GM19395 (cell line): ENCODE results near the gene SBF2.
"Not testable (repeated sequence)": the region's sequence is repeated elsewhere in the genome, so short reads cannot be mapped to it uniquely, and the experiment has no call there.

Experiments used
- ATAC-seq: cut with Tn5 transposase; IDR thresholded peaks from one replicate; pipeline ENCODE4 v1.9.1; 2021; ENCODE audit warnings: mild to moderate bottlenecking, moderate library complexity; ENCODE audit not compliant: unreplicated experiment

Gene SBF2

DNA sequence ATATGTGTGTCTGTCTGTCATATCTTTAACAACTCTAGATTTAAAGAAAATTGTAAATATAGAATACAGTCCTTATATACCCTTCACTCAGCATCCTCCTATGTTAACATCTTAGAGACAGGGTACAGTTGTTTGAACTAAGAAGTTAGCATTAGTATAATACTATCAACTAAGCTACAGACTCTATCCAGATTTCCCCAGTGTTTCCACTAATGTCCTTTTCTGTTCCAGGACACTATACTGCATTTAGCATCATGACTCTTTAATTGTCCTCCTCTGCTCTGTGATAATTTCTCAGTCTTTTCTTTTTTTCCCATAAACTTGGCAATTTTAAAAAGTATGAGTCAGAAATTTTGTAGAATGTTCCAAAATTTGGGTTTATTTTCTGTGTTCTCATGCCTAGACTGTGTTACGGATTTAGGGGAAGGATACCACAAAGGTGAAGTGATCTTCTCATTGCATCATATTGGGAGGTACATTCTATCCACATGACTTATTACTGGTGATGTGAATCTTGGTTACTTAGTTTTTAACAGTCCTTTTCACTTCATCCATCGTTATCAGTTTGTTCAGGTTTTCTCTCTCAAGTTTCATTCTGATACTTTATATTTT, 168.4 kb downstream of the SBF2 start:
- ATAC-seq, result no peak

DNA sequence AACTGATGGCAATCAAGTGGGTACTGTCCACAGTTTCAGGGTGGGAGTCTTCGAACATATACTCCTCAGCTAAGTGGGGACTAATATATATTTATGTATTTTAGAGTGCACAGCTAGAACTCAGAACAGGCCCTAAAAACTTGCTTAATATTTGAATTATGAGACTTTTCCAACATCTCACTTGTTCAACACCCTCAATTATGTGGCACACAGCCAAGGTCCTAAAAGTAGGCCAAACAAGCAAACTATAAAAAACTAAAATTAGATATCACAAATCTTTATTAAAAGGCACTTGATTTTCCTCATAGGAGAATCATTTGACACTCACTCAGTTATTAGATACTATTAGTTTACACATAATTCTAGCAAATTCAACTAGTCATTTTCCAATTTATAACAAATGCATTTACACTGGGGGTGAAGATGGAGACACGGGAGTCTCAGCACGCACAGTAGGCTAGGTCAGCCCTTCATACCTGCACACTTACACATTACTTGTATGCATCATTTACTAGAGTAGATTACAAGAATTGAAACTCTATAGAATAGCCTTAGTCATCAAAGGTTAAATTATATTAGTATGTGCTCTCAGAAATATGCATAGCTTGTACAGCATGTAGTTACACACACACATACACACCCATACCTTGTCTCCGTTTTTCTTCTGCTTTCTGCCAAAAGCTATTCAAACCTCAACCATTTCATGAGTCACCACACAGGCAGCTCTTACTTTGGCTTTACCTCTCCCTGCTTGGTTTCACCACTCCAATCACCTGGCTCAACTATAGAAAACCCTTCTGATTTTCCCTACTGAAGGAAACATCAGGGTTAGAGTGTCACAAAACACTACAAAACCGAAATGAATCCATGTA, 171.5 kb downstream of the SBF2 start:
- no peak for ATAC-seq

DNA sequence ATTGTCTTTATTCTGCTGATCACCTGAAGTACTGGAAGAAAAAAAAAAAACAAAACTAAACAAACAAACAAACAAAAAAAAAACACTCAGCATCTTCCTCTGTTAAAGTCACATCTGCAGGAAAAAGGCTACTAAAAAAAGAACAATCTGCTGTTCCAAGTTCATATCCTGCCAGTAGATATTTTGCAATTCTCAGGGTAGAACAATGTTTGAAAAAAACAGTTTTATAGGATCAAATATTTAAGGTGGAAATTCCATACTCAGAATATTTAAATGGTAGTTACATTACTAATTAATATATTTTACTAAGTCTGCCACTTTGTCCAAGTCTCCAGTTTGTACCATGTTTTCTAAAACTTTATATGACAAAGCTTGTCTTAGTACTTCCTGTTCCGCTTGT, 175.2 kb downstream of the SBF2 start:
- no peak for ATAC-seq

DNA sequence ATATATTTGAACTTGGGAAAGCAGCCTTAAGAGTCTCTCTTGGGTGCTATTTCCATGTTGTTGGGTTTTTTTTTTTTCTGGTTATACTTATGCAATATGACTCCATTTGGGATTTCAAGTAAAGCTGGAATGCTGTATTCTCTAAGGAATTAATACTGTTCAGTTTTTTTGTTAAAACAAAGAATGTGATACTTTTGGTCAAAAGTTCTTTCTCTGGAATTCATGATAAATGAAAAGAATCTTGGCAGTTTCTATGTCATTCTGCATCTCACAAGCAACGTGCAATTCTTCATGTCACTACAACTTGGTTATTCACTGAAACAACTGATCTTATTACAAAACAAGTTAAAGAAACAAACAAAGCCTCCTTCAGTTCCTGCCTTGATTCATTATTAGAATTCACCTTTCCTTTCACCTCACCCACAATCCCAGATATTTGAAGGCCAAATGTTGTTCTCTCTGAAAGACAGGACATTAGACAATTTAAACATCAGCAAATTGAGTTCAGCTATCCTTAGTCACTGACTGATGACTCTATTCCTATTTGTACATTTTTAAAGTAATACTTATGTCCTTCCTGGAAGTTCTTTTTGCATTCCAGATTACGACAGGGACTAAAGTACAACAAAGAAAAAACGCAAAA, 176.2 kb downstream of the SBF2 start:
- ATAC-seq, result no peak

DNA sequence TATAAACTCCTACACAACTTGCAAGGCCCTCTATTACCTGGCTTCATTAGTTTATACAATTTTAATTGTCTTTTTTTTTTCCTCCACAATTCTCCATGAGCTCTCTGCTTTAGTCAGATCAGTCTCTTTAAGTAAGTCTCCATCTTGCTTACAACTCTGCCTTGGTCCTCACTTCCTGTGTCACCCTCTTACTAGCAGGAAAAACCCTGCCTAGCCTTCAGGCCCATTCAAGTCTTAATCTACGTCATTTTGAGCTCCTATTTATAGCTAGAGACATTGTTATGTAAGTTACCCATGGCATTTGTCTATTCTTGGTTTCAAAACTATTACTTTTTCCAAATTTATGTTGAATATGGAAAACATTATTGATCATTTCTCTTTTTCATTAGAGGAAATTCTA, 177.4 kb downstream of the SBF2 start:
- no peak for ATAC-seq

DNA sequence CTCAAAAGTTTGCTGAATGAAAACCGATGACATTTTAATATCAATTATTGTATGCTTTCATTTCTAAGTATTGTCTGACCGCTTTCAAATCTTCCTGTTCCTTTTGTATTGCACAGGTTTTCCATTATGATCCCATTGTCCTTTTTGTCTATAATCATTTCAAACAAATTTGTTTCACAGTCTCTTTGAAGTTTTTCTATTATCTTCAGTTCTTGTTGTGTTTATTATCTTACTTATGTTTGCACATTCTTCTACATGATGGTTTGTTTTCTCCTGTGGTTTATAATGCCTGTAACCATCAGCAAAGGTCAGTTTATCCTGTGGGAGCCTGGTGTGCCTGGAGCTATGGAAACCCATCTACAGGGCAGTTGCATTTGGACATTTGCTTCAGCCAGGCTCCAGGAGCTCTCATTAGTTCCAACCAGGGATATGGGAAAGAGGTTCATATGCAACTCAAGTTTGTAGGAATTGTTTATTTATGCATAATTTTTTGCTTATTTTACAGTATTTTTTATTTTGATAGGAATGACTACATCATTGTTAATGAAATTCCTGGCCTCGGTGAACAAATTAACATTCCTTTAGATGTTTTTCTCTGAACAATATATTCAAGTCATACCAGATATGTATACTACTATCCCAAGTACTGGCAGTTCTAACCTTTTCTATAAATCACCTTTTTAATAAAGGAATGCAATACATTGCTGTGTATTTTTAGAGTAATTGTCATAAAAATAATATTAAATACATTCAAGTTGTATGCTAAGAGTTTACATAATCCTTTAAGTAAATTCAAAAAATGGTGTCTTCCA, 179.2 kb downstream of the SBF2 start:
- ATAC-seq, result no peak

DNA sequence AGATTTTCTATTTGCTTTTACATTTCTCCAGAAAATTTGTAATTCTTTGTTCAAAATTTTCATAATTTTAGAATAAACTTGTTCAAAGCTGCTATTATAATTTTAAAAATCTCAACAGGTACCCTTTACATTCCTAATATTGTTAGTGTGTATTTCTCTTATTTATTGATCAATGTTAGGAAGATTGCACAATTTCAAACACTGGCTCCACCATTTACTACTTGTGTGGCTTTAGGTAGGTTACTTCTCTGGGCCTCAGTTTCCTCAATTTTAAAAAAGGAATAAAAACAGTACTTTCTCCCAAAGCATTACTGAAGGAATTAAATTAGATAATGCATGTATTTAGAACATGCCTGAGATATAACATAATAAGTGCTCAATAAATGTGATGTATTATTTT, 180.2 kb downstream of the SBF2 start:
- no peak for ATAC-seq

DNA sequence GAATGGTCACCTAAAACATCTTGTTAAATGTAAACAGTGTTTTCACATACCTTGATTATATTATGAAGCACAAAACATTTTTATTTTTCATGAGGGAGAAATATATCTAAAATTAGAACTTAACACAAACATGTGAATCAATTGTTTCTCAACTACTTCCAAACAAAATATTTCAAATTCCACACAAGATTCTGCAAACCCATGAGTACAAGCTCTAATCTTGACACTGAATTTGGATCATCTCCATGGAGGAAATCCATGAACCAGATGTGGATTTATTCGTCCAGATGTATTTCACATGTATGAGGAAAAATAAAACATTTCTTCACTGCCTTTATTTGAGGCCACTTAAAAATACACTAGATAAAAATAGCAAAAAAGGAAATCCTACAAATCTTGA, 184.2 kb downstream of the SBF2 start:
- ATAC-seq, result no peak

DNA sequence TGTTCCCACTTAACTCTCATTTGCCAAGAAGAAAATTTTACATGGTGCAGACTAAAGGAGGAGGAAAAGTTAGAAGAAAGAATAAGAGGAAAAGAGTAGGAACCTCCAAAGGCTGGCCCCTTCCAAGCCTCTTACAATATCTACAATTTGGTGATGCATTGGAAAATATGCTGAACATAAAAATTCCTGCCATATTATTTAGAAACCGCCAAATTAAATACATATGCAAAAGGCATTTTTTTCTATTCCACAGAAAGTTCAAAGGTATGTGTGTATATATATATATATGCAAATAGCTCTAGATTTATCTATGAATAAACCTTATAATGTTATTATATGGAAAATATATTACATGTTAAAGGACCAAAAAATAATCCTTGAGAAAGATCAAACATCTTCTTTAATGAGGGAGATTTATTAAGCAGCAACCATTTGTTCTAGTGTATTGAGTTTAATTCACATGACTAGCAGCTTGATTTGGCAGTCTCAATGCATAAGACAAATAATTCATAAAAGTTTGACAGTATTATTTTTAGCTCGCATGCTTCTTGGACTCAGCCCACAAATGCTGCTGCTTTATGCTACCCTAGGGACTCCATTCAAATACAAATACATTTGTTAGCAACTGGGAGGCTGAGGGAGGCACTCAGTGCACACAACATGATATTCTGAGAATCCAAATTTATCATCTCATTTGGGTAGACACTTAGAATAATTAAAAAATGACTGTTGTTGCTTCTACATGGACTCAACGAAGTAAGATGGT, 184.9 kb downstream of the SBF2 start:
- no peak for ATAC-seq

DNA sequence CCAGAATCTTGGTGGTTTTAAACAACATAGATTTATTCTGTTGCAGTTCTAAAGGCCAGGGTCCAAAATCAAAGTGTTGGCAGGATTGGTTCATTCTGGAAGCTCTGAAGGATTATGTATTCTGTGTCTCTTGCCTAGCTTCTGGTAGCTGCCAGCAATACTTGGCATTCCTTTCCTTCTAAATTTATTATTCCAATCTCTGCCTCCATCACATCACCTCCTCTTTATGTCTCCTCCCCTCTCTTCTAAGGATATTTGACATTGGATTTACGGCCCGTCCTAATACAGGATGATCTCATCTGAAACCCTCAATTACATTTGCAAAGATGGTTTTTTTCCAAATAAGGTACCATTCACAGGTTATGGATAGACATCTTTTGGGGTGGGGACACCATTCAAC, 186.5 kb downstream of the SBF2 start:
- no peak for ATAC-seq

DNA sequence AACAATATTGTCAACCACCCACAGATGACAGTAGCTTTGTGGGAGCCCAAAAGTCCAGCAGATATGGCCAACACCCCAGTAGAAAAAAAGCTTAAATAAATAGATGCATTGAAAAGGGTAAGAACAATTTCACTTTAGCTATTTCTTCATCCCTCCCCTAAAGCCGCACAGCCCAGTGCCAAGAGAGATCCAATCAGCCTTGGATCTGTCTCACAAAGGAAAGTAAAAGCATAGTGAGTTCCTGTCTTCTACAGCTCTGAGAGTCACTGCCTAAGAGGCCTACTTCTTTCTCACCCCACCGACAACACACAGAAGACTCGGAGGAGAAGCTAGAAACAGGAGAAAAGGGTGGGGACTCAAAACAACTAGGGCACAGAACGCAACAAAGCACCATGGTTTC, 196.4 kb downstream of the SBF2 start:
- no peak for ATAC-seq

DNA sequence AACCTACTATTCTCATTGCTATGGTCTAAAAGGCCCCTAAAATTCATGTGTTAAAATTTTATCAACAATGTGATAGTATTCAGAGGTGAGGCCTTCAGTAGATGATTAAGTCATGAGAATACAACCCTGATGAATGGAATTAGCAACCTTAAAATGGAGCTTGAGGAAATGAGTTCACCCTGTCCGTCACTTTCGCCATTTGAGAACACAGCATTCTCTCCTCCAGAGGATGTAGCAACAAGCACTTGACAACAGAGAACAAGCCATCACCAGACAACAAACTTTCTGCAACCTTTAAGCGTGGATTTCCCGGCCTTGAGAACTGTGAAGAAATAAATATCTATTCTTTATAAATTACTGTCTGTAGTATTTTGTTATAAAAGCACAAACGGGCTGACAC, 197.0 kb downstream of the SBF2 start:
- no peak for ATAC-seq

DNA sequence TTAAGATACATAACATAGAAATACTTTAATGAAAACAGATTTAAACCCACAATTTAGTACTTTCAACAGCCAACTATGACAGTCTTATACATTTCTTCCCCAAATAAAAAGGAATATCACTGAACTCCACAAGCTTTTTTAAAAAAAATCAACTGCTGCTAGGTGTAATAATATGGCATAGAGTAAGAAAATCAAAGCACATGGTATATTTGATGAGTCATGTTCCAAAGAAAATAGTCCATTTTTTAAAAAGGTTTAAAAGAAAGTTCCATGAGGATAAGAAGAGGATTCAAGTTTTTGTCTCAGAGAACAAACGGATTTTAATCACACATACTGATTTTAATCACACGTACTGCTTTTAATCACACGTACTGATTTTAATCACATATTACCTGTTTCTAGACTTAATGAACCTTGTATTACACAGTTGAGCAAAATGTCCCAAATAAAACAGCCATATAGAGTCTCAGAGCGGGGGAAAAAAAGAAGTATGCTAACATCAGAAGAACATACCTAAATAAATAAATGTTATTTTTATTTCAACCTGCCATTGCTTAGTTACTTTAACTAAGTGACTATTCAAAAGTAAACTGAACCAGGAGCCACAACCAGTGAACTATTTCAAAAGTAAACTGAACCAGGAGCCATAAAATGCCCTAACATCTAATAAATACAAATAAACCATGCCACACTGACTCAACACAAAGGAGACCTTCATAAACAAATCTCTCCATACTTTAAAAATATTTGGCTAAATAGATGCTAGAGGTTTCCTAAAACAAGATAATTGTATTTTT, 198.4 kb downstream of the SBF2 start:
- no peak for ATAC-seq

DNA sequence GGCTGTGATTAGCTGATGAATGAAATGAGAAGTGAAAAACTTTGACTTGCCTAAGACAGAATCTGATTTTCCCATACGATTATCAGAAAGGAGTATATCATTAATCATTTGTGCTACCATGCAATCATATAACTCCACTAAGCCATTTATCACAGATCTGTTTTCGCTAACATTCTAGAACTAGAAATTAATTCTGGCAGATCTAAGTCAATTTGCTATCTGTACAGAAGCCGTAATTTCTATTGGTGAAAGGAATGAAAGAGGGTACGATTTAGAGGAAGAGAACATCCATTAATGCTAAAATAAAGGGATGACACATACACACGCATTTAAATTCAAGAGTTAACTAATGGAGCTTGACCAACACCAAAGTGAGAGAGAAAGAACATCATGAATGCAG, 201.6 kb downstream of the SBF2 start:
- no peak for ATAC-seq

DNA sequence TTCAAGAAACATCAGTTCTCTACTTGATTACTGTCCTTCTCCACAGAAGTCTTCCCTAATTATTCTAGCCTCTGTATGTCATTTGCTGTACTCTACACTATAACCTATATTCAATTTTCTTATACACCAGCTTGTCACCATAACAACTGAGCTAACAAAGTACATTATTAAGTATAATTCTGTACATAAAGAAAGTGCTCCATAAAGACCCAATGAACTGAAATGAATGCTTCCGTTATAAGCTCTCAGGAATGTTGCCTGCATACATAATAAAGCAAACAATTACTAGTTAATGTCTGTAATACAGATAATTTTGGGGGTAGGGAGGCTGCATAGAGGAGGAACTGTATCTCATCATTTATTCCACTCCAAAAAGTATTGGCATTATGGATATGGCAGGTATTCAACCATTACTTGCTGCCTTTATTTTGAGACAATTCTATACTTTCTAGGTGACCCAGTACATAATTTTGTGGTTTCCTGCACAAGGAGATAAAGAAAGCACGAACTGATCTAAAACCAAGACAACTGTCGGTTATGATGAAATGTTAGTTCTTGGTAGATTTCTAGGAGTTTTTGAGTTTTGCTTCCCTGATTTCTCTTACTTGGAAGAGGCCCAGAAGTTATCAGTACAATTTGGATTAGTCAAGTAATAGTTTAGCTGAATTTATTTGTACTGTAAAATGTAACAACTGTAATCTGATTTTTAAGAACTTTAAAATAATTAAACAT, 202.5 kb downstream of the SBF2 start:
- no peak for ATAC-seq

DNA sequence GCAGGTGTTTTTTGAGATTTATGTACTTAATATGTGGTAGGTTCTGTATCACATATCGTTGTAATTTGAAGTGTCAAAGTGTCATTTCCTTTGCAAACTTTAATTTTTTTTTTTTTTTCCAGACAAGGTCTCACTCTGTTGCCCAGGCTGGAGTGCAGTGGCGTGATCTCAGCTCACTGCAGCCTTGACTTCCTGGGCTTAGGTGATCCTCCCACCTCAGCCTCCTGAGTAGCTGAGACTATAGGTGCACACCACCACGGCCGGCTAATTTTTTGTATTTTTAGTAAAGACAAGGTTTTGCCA, 206.1 kb downstream of the SBF2 start:
- not testable (repeated sequence) for ATAC-seq

DNA sequence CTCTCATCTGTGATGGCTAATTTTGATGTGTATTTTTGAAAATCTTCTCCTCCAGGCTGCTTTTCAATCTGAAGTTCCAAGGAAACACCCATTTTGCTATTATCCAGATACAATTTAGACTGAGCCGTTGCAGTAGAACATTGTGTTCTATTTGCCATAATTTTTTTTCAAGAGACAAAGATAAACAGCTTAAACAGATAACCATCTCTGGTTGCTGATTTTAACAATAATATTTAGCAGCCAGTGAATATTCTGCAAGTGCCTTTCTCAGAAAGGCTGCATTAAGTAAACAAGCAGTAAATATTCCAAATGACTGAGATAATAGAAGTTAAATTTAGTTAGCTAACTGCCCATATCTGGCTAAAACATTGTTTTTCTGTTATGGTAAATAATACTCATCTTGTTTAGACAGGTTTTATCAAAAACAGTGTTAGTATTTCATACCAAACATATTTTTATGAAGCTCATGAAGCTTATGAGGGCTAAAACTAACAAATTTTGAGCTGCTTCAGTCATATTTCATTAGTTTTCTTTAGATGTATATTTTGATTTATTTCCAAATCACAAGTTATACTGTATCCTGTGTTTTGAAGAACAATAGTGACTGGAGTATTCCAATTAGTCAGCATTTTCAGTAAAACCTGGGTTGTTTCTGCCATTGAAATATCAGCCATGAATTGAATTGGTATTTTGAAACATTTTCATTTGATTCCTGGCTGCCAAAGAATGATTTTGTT, 206.7 kb downstream of the SBF2 start:
- no peak for ATAC-seq

DNA sequence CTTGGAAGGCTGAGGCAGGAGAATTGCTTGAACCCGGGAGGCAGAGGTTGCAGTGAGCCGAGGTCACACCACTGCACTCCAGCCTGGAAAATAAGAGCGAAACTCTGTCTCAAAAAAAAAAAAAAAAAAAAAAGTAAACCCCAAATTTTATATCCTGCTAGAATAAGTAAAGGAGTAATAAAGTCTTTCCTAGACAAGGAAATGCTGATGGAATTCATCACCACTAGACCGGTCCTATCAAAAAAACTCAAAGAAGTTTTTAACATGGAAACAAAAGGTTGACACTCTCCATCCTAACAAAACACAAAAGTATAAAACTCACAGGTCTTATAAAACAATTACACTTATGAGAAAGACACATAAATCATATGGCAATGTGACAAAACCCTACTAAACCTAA, 213.9 kb downstream of the SBF2 start:
- ATAC-seq, result no peak
